ENCODE data around the gene TRAF3IP1.
A peak's percentile ranks its signal among the peaks of the same experiment; 100 is the strongest.
"Not testable (repeated sequence)": the region's sequence is repeated elsewhere in the genome, so short reads cannot be mapped to it uniquely, and the experiment has no call there.

TRAF3IP1 gene

GRCh38 chr2:238344035-238344434 lies 23.7 kb downstream of the TRAF3IP1 start:
- DNase-seq (ENCODE audit: low spot score): no peak

- DNase-seq (ENCODE audit: low spot score): no peak
Measured at GRCh38 chr2:238344517-238344916, 24.2 kb downstream of the TRAF3IP1 start.

- no peak for DNase-seq (ENCODE audit: low spot score)
Measured at GRCh38 chr2:238345297-238345968, 25.1 kb downstream of the TRAF3IP1 start.

GRCh38 chr2:238346544-238346943 lies 26.2 kb downstream of the TRAF3IP1 start:
- no peak for DNase-seq (ENCODE audit: low spot score)

- no peak for DNase-seq (ENCODE audit: low spot score)
Measured at GRCh38 chr2:238350150-238350897, 30.0 kb downstream of the TRAF3IP1 start.

- DNase-seq (ENCODE audit: low spot score): no peak
Measured at GRCh38 chr2:238351315-238351714, 31.0 kb downstream of the TRAF3IP1 start.

- DNase-seq (ENCODE audit: low spot score): no peak
Measured at GRCh38 chr2:238352361-238352760, 32.0 kb downstream of the TRAF3IP1 start.

GRCh38 chr2:238358769-238359168 lies 38.5 kb downstream of the TRAF3IP1 start:
- no peak for DNase-seq (ENCODE audit: low spot score)

- no peak for DNase-seq (ENCODE audit: low spot score)
Measured at GRCh38 chr2:238359403-238359802, 39.1 kb downstream of the TRAF3IP1 start.

- no peak for DNase-seq (ENCODE audit: low spot score)
Measured at GRCh38 chr2:238361877-238362276, 41.6 kb downstream of the TRAF3IP1 start.

GRCh38 chr2:238362626-238363025 lies 42.3 kb downstream of the TRAF3IP1 start:
- DNase-seq (ENCODE audit: low spot score): no peak

GRCh38 chr2:238369591-238370040 lies 49.3 kb downstream of the TRAF3IP1 start:
- no peak for DNase-seq (ENCODE audit: low spot score)

- DNase-seq (ENCODE audit: low spot score): no peak
Measured at GRCh38 chr2:238370094-238370822, 49.9 kb downstream of the TRAF3IP1 start.

- DNase-seq (ENCODE audit: low spot score): peak; percentile 26
Measured at GRCh38 chr2:238370823-238371372, 50.6 kb downstream of the TRAF3IP1 start.

GRCh38 chr2:238372277-238372676 lies 52.0 kb downstream of the TRAF3IP1 start:
- not testable (repeated sequence) for DNase-seq (ENCODE audit: low spot score)

GRCh38 chr2:238376884-238377391 lies 56.6 kb downstream of the TRAF3IP1 start:
- no peak for DNase-seq (ENCODE audit: low spot score)

GRCh38 chr2:238378230-238379095 lies 58.1 kb downstream of the TRAF3IP1 start:
- DNase-seq (ENCODE audit: low spot score): no peak

GRCh38 chr2:238379096-238379810 lies 58.9 kb downstream of the TRAF3IP1 start:
- DNase-seq (ENCODE audit: low spot score): peak; percentile 31

- DNase-seq (ENCODE audit: low spot score): no peak
Measured at GRCh38 chr2:238380336-238380735, 60.0 kb downstream of the TRAF3IP1 start.

- peak; percentile 6 for DNase-seq (ENCODE audit: low spot score)
Measured at GRCh38 chr2:238380785-238381184, 60.5 kb downstream of the TRAF3IP1 start.
